Suppressor macrophage (primary cell): ENCODE results near the gene LMO7.

Experiments used
- DNase-seq, 4 experiments: peaks; one replicate each; pipeline ENCODE4 v3.0.0-alpha.2; 2020 to 2022

Gene LMO7

GRCh38 chr13:75904012-75904411 is 267.9 kb downstream of the LMO7 start:
- DNase-seq = no peak

- no peak for DNase-seq
These were observed 270.2 kb downstream of the LMO7 start for GRCh38 chr13:75906315-75906714.

- no peak for DNase-seq
These were observed 270.9 kb downstream of the LMO7 start for GRCh38 chr13:75907044-75907443.

GRCh38 chr13:75908141-75908540 is 272.0 kb downstream of the LMO7 start:
- no peak for DNase-seq
